Astrocyte (in vitro differentiated cells and primary cell): ENCODE data around the gene PCDHA1.

Experiments used
- CTCF ChIP-seq: IDR thresholded peaks from 2 replicates; pipeline ENCODE4 v1.5.1; 2011; ENCODE audit warnings: low read depth, mild to moderate bottlenecking, inconsistent platforms, low read length, moderate library complexity; ENCODE audit not compliant: insufficient read depth
- EZH2 ChIP-seq: IDR thresholded peaks from 2 replicates; pipeline ENCODE4 v1.6.1; 2012; ENCODE audit warnings: mild to moderate bottlenecking, low read length, inconsistent platforms; ENCODE audit not compliant: insufficient read depth

GRCh38 chr5:140823475-140823874, 37.5 kb downstream of the PCDHA1 start:
- TF ChIP-seq CTCF (no peak), EZH2 (no peak)
